Ishikawa (cell line): ENCODE measurements around the gene ST3GAL5.

Experiments used
- EGR1 ChIP-seq: IDR thresholded peaks from 2 replicates; pipeline ENCODE4 v1.6.1; 2012
- EP300 ChIP-seq: IDR thresholded peaks from 2 replicates; pipeline ENCODE4 v1.6.1; 2012; ENCODE audit warnings: borderline replicate concordance
- RAD21 ChIP-seq: IDR thresholded peaks from 2 replicates; pipeline ENCODE4 v1.6.1; 2012; ENCODE audit warnings: low read depth
- TAF1 ChIP-seq: IDR thresholded peaks from 2 replicates; pipeline ENCODE4 v1.6.1; 2012; ENCODE audit warnings: low read depth, mild to moderate bottlenecking
- TF ChIP-seq, protein P1 (sequence below): IDR thresholded peaks from 2 replicates; pipeline ENCODE4 v1.6.1; 2012
- TF ChIP-seq, protein P2 (sequence below): IDR thresholded peaks from 2 replicates; pipeline ENCODE4 v1.6.1; 2012; ENCODE audit warnings: low read depth, mild to moderate bottlenecking

DNA sequence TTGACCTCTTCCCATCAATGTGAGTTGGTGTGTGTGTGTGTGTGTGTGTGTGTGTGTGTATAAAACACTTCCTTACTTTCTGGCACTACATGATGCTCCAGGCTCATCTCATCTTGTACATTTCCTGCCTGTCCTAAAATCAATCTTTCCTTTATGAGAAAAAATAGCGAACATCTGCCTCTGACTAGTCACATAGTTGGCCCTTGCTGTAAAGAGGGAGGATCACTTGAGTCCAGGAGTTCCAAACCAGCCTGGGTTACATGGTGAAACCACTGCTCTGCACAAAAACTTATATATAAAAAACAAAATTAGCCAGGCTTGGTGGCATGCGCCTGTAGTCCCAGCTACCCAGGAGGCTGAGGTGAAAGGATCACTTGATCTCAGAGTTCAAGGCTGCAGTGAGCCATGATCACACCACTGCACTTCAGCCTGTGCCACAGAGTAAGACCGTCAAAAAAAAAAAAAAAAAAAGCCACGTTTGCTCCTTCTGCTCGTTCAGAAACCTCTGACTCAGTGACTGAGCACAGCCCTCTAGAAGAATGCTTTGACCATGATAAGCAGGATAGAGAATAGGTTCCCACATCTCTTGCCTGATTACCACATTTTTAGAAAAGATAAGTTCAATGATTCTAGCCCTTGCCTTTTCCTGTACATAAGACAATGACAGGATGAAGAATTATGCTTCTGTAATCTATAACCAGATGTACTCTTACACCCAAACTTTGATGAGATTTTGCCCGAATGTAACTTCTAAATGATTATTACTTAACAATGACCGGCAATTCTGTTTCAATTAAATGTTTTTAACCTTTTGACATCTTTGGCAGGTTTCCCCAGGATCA is 45.2 kb upstream of the ST3GAL5 start:
- TF ChIP-seq, protein P1, sequence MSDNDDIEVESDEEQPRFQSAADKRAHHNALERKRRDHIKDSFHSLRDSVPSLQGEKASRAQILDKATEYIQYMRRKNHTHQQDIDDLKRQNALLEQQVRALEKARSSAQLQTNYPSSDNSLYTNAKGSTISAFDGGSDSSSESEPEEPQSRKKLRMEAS: no peak
- no peak for TF ChIP-seq RAD21
- no peak for TF ChIP-seq EGR1
- TF ChIP-seq TAF1: no peak
- TF ChIP-seq, protein P2, sequence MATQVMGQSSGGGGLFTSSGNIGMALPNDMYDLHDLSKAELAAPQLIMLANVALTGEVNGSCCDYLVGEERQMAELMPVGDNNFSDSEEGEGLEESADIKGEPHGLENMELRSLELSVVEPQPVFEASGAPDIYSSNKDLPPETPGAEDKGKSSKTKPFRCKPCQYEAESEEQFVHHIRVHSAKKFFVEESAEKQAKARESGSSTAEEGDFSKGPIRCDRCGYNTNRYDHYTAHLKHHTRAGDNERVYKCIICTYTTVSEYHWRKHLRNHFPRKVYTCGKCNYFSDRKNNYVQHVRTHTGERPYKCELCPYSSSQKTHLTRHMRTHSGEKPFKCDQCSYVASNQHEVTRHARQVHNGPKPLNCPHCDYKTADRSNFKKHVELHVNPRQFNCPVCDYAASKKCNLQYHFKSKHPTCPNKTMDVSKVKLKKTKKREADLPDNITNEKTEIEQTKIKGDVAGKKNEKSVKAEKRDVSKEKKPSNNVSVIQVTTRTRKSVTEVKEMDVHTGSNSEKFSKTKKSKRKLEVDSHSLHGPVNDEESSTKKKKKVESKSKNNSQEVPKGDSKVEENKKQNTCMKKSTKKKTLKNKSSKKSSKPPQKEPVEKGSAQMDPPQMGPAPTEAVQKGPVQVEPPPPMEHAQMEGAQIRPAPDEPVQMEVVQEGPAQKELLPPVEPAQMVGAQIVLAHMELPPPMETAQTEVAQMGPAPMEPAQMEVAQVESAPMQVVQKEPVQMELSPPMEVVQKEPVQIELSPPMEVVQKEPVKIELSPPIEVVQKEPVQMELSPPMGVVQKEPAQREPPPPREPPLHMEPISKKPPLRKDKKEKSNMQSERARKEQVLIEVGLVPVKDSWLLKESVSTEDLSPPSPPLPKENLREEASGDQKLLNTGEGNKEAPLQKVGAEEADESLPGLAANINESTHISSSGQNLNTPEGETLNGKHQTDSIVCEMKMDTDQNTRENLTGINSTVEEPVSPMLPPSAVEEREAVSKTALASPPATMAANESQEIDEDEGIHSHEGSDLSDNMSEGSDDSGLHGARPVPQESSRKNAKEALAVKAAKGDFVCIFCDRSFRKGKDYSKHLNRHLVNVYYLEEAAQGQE: no peak
- TF ChIP-seq EP300: no peak
